RPMI8226 (cell line): ENCODE measurements around the gene CPNE9.
A peak's percentile ranks its signal among the peaks of the same experiment; 100 is the strongest.
"Not testable (repeated sequence)": the region's sequence is repeated elsewhere in the genome, so short reads cannot be mapped to it uniquely, and the experiment has no call there.

Experiments
- DNase-seq: peaks from one replicate; pipeline ENCODE4 v3.0.0-alpha.2; 2015

CPNE9 gene

DNA sequence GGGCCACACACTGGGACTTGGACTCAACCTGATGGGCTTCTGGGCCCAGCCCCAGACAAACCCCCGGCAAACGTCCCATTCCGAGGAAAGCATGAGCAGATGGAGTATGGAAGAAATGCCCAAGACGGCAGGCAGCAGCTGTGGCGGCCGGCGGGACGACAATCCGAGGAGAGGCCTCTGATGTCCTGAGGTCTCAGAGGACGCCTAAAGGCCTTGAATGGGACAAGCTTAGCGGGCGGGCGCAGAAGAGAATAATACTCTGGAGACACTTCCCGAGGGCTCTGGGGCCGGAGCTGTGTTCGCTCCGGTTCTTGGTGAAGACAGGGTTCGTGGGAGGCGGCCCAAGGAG, 45.6 kb downstream of the CPNE9 start:
- no peak for DNase-seq

DNA sequence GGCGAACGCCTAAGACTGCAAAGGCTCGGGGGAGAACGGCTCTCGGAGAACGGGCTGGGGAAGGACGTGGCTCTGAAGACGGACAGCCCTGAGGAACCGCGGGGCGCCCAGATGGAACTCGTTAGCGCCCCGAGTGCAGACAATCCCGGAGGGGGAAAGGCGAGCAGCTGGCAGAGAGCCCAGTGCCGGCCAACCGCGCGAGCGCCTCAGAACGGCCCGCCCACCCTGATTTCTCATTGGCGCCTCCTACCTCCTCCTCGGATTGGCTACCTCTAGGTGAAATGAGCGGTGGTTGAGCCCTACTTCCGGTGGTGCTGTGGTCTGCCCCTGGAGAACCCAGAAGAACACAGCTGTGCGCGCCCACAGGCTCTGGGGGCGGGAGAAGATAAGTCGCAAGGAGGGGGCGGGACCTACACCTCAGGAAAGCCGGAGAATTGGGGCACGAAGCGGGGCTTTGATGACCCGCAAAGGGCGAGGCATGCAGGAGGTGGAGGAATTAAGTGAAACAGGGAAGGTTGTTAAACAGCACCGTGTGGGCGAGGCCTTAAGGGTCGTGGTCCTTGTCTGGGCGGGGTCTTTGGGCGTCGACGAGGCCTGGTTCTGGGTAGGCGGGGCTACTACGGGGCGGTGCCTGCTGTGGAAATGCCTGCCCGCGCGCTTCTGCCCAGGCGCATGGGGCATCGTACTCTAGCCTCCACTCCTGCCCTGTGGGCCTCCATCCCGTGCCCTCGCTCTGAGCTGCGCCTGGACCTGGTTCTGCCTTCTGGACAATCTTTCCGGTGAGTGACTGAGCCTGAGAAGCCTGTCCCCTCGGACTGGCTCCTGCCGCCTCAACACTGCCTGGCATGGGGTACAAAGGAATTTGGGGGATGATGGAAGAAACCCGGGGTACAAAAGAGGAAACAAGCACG, 46.3 kb downstream of the CPNE9 start, which contains the start of gene OGG1:
TSS of gene OGG1 (plus strand) at position 308 of the 911 bp plus-strand sequence. CDS start at position 643, 335 bp downstream.
- DNase-seq, result peak; percentile 99

DNA sequence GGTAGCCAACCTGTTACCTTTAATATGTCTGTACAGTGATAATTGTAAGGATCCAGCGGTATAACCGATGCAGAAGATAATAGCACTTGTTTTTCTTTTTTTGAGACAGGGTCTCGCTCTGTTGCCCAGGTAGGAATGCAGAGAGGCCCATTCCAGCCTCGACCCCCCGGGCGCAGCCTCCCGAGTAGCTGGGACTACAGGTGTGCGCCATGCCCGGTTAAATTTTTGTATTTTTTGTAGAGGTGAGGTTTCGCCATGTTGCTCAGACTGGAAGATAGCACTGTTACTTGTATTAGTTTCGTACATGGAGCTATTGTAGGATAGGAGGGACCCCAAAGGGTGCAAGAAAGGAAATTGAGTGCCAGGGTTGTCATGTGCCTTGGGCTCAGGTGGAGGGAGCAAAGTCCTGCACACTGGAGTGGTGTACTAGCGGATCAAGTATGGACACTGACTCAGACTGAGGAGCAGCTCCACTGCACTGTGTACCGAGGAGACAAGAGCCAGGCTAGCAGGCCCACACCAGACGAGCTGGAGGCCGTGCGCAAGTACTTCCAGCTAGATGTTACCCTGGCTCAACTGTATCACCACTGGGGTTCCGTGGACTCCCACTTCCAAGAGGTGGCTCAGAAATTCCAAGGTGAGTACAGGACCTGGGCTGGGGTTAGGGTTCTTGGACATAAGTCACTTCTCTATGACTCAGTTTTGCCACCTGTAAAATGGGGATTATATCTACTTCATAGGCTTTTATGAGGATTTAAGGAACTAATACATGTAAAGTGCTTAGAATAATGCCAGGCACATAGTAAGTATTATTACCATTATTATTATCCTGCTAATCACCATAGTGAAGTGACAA, 47.2 kb downstream of the CPNE9 start:
- DNase-seq, result peak; percentile 30

DNA sequence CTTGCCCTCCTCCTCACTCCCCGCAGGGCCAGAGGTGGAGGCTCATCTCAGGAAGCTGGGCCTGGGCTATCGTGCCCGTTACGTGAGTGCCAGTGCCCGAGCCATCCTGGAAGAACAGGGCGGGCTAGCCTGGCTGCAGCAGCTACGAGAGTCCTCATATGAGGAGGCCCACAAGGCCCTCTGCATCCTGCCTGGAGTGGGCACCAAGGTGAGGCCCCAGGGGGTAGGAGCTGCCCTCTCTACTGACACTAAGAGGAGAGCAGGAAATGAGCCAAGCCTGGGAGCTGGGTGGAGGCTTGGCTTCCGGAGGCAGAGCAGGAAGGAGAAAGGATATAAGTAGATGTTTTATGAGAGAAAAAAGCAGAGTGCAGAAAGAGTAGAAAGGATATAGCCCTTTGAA, 51.0 kb downstream of the CPNE9 start:
- DNase-seq, result no peak

DNA sequence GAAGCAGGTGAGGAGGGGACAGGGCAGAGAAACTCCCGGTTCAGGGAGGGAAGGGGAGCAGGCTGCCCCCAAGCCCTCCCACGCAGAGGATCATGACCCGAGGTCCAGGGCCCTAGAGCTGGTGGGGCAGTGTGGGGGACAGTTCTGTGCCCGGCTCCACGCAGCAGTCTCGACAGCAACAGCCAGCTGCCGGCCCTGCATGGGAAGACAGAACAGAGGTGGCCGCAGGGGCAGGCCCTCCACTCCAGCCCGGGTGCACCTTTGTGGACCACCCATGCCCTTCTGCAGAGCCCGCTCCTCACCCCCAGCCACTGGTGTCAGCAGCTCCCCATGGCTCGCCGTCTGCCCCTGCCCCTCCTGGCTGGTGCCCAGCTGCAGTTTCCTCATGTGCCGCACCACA, 53.8 kb downstream of the CPNE9 start:
- no peak for DNase-seq

DNA sequence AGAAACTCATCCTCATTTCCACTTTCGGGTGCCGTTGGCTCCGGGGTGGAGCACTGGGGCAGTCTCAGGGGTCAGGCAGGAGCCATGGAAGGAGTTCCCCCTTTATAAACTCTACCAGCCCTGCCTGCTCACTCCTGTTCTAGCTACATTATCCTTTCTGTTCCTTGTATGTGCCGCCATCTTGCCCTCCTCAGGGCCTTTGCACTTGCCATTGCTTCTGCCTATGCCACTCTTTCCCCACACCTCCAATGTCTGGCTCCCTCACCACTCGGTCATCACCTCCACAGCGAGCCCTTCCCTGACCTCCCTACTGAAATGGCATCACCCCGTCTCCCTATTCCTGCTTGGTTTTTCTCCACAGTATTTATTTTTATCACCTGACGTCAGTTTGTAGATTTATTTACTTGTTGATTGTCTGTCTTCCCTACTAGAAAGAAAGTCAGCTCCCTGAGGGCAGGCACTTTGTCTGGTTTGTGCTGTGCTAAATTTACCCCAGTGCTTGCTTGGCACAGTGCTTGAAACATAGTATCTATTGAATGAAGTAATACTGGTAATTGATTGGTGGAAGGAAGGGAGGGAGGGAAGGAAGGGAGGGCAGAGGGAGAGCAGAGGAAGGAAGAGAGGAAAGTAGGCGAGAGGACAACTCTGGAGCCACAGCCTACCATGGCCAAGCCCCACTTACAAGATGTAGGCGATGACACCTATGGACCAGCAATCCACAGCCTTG, 57.3 kb downstream of the CPNE9 start:
- DNase-seq, result no peak

DNA sequence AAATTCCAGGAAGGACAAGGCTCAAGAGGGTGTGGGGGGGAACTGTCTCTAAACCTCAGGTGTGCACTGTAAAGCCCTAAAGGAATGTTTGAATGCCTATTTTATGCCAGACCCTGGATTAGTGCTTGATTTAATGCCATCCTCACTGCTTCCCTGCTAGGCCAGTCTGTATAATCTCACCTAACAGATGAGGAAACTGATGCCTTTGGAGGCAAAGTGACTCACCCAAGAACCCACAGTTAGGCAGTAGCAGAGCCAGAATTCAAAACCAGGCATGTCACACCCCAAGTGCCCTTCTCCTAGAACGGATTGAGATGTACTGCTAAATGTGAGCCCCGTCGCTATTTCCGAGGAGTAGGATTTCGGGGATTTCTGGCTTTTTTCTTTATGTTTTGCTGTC, 58.3 kb downstream of the CPNE9 start:
- no peak for DNase-seq

DNA sequence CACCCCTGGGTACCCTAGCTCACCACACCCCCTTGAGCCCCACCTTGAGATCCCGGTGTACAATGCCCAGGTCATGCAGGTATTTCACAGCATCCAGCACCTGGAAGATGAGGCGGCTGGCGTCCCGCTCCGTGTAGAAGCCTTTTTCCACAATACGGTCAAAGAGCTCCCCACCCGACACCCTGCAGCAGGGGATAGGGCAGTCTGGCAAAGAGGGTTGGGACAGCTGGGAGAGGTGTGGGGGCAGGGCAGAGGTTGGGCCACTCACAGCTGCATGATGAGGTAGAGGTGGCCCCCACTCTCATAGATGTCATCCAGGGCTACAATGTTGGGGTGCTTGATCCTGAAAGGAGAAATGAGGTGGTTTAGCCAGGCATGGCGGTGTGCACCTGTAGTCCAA, 59.2 kb downstream of the CPNE9 start:
- no peak for DNase-seq

DNA sequence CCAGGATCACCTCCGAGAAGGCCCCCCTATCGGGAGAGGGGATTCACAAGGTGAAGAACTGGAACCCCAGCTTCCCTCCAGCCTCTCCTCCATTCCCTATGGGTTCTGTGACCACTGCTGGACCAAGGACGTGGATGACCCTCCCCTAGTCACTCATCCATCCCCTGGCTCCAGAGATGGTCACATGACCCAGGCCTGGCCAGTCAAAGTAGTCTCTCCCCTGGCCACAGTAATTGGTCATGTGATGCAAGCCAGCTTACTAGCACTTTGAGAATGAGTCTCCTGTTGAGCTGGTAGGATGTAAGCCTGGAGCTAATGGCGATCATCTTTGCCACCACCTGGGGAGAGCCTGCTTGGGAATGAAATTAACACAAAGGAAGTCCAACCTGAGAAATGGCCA, 62.2 kb downstream of the CPNE9 start:
- no peak for DNase-seq

DNA sequence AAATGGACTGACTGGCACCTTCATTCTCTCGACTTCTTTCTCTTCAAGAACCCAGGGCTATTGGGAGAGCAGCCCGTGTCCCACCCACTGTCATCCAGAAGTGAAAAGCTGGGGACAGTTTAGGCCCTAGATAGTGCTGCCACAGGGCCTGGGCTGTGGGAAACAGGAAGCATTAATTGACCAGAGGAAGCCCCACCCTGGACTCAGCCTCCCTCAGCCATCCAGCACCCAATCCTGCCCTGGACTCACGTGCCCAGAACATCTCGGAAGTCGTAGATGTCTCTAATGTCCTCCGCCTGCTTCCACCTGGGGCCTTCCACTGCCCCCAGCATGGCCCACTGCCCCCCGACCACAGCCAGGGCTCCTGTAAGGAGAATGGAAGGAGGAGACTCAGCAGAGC, 63.8 kb downstream of the CPNE9 start:
- DNase-seq, result no peak

DNA sequence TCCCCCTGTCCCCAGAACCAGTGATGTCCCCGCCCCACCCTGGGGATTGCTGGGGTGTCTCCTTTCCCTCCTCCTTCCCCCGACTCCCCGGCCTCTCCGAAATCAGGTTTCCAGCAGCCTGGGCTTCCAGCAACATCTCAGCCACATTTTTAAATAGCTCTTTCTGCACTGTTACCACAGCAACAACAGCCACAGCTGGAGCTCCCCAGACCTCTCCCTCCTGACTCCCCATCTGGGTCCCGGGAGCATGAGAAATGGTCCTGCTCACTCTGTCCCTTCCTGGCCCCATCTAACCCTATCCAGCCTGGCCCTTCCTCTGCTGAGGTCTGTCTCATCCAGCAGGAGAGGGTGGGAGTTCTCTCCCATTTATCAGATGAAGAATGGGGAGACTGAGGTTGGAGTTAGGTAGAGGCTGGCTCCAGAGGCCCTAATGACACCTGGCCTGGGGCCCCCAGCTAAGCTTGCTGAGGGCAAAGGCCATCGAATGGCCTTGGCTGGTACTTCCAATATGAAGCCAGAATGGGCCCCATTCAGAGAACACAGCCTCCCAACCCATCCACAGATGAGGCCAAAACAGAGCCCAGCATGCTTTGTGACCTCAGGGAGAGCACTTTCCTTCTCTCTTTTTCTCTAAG, 64.6 kb downstream of the CPNE9 start:
- no peak for DNase-seq

DNA sequence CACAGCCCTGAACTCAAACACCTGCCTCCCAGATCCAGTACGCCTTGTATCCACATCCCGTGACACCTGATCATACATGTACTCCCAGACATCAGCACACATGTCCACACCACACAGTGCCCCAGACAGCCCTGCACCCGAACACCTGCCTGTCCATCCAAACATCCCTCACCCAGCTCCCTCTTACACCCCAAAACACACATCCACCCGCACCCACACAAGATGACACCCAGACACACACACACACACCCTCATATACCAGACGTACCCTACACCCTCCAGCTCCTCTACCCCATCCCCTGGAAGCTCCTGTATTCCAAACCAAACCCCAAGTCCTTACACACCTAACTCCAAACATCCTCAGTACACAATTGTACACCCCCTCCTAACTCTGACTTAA, 65.4 kb downstream of the CPNE9 start:
- no peak for DNase-seq

DNA sequence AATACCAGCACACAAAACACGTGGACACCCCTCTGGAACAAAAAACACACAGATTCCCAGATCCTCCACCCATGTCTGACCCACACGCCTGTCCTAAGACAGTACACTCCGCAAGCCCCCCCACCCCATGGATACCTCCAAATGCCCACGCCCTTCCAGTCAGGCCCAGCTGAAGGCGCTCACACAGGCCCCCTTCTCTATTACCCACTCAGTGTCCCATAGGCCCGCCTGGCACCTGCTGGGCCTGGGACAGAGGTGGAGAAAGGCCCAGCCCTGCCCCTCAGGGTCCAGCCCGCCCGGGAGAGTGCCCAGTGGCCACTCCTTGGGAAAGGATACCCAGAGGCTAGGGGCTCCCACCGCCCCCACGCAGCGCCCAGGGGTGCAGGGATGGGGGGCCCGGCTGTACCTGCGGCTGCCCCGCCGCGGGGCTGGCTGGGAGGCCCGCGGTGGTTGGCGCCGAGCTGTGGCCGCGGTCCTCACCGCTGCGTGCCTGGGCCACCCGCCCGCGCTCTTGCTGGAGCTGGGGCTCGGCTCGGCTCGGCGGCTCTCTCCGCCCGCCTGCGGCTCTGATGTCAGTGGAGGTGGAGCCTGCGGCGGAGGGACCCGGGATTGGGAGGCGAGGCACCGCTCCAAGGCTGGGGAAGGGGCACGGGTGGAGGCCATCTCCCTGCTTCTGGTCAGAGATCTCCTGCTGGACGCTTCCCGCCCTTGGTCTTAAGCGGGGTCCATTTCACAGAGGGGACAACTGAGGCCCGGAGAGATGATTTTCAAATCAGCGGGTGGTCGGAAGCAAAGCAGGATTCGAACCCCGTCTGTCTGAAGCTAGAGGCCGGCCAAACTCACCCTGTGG, 66.0 kb downstream of the CPNE9 start, which contains the start of gene CAMK1:
TSS of gene CAMK1 (minus strand) at position 522 of the 850 bp plus-strand sequence. CDS start 2,198 bp downstream, outside the sequence.
- peak; percentile 46 for DNase-seq

DNA sequence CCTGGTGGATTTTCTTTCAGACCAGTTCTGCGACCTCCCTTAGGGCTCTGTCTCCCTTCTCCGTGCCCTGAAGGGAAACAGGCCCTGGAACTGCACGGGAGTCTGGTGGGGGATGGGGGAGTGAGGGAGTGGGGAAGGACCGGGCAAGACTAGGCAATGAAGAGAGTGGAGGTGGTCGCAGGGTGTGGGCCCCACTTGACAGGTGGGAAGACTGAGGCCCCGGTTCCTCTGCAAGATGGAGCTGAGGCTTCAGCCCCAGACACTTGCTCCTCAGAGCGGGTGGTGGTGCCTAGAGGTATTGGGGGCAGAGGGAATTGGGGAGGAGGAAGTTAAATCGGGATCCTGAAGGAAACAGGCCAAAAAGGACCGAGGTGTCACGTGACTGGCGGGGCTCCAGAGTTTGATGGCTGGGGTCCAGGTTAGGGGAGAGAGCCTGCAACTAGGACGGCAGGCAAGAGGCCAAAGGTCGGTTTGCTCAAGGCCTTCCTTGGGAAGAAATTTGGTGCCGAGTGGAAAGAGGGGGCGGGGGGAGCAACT, 66.7 kb downstream of the CPNE9 start:
- DNase-seq, result no peak

DNA sequence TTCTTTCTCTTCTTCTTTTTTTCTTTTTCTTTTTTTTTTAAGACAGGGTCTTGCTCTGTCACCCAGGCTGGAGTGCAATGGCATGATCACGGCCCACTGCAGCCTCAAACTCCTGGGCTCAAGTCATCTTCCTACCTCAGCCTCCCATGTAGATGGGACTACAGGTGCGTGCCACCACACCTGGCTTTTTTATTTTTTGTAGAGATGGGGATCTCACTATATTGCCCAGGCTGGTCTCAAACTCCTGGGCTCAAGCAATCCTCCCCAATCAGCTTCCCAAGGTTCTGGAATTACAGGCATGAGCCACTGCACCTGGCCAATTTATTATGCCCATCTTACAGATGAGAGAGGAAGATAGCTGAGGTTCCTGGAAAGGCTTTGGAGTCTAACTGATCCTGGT, 67.4 kb downstream of the CPNE9 start:
- not testable (repeated sequence) for DNase-seq

DNA sequence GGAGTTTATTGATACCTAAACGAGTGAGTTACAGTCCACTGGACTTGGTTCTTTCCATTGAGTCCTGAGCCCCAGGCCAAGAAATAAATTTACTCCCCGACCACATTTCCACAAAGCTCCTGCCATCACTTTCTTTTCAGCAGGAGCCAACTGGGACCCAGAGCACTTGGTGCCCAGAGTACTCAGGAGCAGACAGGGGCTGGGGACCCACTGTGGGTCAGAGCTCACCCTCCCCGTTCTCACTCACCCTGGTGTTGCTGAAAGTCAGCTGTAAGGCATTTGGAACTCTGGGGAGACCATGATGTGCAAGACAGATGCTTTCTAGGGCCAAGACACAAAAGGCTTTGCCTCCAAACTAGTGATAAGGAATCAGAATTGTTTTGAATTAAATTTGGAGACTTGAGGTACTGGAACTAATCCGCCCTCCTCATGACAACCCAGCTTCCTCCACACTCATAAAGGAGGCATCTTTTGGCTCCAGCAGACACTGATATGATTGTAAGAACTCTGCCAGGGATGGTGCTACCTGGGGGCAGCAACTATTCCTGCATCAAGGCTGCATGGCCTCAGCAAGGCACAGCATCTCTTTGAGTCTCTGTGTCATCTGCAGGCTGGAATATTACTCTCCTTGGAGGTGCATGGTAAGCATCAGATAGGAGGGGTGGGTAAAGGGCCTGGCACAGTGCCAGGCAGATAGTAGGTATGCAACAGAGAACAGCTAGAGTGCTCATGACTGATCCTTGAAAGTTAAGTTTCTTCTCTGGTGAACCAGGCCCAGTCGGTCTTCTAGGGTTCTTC, 73.5 kb downstream of the CPNE9 start:
- no peak for DNase-seq

DNA sequence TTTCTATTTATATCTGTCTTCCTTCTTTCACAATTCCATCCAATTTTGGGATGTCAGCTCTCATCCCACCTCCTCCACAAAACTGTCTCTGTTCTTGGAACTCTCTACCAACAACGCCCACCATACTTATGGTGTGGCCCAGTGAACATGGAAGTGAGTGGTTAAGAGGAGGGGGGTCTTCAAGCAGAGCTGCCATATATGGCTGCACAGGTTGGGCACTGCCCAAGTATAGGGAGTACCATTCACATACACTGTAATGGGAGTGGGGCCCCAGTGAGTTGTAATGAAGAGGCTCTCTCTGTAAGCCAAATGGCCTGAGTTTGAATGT, 74.0 kb downstream of the CPNE9 start:
- DNase-seq, result no peak

DNA sequence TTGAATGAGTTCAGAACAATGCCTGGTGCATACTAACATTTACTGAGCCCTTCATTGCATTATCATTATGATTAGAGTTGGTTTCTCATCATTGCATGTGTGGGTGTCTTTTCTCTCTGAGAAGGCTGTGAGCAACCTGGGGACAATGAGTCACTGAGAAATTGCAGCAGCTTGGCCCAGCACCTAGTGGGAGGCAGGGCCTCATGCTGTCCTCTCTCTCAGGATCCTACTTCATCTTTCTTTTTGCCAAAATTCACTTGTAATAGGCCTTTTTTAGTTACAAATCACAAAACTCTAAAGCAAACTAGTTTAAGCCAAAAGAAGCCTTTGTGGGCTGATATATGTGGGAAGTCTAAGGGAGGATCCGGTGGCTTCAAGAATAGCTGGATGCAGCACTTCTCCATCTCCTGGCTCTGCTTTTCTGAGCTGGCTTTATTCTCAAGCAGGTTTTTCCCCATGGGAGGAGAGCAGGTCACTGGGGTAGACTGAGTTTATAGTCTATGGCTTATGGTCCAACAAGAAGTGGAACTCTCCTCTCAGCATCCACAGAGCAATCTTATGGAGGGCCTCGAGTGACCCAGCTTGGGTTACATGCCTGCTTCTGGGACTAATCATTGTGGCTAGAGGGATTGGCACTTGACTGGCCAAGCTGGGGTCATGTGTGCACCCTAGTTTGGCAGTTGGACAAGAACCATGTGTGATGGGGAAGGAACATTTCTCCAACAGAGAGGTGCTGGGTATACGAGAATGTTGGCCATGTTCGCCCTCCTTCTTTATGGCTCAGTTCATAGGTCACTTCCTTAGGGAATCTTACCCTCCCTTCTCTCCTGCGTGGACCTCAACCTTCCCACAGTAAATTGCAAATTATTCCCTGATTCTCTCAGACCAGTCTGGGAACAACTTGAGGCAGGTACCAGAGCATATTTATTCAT, 74.8 kb downstream of the CPNE9 start:
- no peak for DNase-seq

DNA sequence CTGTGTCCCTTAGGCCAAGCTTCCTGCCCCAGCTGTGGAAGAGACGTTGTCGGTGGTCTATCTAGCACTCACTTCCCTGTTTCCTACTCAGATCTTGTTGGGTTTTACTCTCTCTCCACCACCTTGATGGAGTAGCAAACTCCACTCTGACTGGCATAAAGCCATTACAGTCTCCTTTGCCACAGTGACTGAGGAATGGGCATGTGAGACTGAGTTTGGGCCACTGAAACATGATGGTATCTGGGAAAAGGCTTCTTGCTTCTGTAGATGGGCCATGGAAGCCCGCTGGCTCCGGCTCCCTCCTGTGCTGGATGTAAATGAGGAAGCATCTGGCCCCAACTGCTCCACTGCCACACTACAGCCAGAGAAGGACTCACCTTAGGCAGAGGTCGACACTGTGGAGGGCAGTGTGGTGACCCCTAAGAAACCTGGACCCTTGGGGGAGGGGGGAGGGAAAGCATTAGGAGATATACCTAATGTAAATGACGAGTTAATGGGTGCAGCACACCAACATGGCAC, 75.5 kb downstream of the CPNE9 start:
- DNase-seq, result no peak
